ENCODE measurements around the gene GABPB1.

DNA sequence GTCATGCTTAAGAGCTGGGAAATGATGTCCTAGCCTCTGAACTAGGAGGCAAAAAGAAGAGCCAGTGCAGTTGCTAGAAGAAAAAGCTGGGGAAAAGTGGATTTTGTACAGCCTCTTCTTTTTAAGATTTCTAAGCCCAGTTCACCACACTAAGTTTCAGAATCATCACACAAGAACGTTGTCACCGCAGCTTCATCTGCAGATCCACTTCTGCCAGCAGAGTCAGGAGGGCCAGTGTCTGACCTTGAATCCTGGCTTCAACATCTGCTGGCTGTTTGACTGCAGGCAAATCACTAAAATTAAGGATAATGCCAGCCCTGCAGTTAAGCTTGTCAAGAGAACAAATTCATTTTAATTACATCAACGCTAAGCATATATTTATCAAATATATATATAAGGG, 125.7 kb downstream of the GABPB1 start:
- TF ChIP-seq, protein P1, sequence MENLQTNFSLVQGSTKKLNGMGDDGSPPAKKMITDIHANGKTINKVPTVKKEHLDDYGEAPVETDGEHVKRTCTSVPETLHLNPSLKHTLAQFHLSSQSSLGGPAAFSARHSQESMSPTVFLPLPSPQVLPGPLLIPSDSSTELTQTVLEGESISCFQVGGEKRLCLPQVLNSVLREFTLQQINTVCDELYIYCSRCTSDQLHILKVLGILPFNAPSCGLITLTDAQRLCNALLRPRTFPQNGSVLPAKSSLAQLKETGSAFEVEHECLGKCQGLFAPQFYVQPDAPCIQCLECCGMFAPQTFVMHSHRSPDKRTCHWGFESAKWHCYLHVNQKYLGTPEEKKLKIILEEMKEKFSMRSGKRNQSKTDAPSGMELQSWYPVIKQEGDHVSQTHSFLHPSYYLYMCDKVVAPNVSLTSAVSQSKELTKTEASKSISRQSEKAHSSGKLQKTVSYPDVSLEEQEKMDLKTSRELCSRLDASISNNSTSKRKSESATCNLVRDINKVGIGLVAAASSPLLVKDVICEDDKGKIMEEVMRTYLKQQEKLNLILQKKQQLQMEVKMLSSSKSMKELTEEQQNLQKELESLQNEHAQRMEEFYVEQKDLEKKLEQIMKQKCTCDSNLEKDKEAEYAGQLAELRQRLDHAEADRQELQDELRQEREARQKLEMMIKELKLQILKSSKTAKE (IDR thresholded peaks at IDR 0.05; ENCODE audit: low read depth, poor library complexity, severe bottlenecking), result no peak
- no peak for TF ChIP-seq NRF1 (conservative IDR thresholded peaks at IDR 0.05; ENCODE audit: low read depth, low read length)
- TF ChIP-seq, protein P2, sequence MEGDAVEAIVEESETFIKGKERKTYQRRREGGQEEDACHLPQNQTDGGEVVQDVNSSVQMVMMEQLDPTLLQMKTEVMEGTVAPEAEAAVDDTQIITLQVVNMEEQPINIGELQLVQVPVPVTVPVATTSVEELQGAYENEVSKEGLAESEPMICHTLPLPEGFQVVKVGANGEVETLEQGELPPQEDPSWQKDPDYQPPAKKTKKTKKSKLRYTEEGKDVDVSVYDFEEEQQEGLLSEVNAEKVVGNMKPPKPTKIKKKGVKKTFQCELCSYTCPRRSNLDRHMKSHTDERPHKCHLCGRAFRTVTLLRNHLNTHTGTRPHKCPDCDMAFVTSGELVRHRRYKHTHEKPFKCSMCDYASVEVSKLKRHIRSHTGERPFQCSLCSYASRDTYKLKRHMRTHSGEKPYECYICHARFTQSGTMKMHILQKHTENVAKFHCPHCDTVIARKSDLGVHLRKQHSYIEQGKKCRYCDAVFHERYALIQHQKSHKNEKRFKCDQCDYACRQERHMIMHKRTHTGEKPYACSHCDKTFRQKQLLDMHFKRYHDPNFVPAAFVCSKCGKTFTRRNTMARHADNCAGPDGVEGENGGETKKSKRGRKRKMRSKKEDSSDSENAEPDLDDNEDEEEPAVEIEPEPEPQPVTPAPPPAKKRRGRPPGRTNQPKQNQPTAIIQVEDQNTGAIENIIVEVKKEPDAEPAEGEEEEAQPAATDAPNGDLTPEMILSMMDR (IDR thresholded peaks at IDR 0.05 in 2 of 3, conservative IDR thresholded peaks at IDR 0.05 in 1 of 3; ENCODE audit: control insufficient read depth in 2 of 3, extremely low read depth in 1 of 3, insufficient read depth in 1 of 3, low read depth in 3 of 3, low read length in 3 of 3), result no peak
- TF ChIP-seq, protein P3, sequence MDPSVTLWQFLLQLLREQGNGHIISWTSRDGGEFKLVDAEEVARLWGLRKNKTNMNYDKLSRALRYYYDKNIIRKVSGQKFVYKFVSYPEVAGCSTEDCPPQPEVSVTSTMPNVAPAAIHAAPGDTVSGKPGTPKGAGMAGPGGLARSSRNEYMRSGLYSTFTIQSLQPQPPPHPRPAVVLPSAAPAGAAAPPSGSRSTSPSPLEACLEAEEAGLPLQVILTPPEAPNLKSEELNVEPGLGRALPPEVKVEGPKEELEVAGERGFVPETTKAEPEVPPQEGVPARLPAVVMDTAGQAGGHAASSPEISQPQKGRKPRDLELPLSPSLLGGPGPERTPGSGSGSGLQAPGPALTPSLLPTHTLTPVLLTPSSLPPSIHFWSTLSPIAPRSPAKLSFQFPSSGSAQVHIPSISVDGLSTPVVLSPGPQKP (IDR thresholded peaks at IDR 0.05; ENCODE audit: low read depth, low read length), result no peak
- TF ChIP-seq EED (IDR thresholded peaks at IDR 0.05; ENCODE audit: low read depth), result no peak
- TF ChIP-seq ETV6 (conservative IDR thresholded peaks at IDR 0.05 in 1 of 2, IDR thresholded peaks at IDR 0.05 in 1 of 2; ENCODE audit: borderline replicate concordance in 1 of 2, low read depth in 1 of 2), result no peak
- TF ChIP-seq EZH2 (IDR thresholded peaks at IDR 0.05; ENCODE audit: borderline replicate concordance, control insufficient read depth, low read depth, low read length), result no peak
- TF ChIP-seq EP300 (IDR thresholded peaks at IDR 0.05; ENCODE audit: borderline replicate concordance in 1 of 2, control insufficient read depth in 1 of 2, low read depth in 2 of 2, low read length in 2 of 2), result no peak

Measured in GM12878 (cell line).